HepG2 (cell line): ENCODE results near the gene GDPGP1.

Experiments used
- MTA3 ChIP-seq: sonication (generic); formaldehyde crosslinking; IDR thresholded peaks from 2 replicates; pipeline ENCODE4 v1.4.0; 2020; ENCODE audit warnings: missing genetic modification reagents
- NFIC ChIP-seq: IDR thresholded peaks from 2 replicates; pipeline ENCODE4 v1.6.1; 2012; ENCODE audit warnings: mild to moderate bottlenecking, low read length, inconsistent platforms

DNA sequence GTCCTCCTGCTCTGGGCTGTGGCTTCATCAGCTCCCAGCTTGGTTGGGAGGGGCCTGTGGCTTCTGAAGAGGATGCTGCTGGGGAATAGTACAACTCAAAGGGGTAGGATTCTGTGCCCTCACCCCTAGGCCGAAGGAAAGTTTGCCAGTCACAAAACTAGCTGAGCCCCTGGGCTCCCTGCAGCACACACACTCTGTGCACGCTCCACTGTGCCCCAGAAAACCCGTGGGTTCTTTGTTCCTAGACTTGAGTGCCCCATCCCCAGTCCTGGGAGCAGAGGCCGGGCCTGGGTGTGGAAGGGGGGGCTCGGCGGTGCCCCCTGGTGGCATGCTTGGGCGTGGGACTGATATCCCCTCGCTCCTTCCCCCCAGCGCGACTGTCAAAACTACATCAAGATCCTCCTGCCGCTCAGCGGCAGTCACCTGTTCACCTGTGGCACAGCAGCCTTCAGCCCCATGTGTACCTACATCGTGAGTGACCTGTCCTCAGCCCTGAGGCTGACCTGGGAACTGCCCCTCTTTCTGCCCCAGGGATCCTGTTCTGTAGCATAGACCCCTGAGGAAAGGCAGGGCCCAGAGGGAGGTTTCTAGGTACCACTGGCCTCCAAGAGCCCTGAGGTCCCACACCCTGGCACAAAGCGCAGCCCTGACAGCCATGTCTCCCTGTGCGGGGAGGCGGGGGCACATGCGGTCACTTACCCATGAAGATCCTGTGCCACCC lies 14.4 kb upstream of the GDPGP1 start:
- TF ChIP-seq MTA3 (CRISPR knock-in tag) = no peak
- no peak for TF ChIP-seq NFIC
